HL-60 (cell line): Measurements from ENCODE around the gene CPNE4.

Source experiments
- DNase-seq, 2 experiments: peaks; one replicate each; pipeline ENCODE4 v3.0.0-alpha.2; 2010 to 2020; ENCODE audit warnings: low read depth in 1 of 2, low spot score in 1 of 2
- H3K27ac ChIP-seq: fragments of 250-450 bp; sonication (Bioruptor Pico); replicated peaks from 2 replicates; pipeline ENCODE4 v1.5.1; 2020; ENCODE audit warnings: mild to moderate bottlenecking, moderate library complexity
- H3K27me3 ChIP-seq: fragments of 250-450 bp; sonication (Bioruptor Pico); 2 replicates; pipeline ENCODE4 v1.5.1; 2021; ENCODE audit warnings: mild to moderate bottlenecking, moderate library complexity; ENCODE audit not compliant: insufficient read depth, poor library complexity, severe bottlenecking
- H3K4me3 ChIP-seq: replicated peaks from 2 replicates; pipeline ENCODE4 v1.5.1; 2011; ENCODE audit warnings: mild to moderate bottlenecking, control low read depth, low read length; ENCODE audit not compliant: insufficient read depth
- CTCF ChIP-seq: IDR thresholded peaks from one replicate; pipeline ENCODE4 v1.5.1; 2011; ENCODE audit warnings: low read length, control low read depth, inconsistent platforms; ENCODE audit not compliant: insufficient read depth
- GABPA ChIP-seq: IDR thresholded peaks from 2 replicates; pipeline ENCODE4 v1.6.1; 2012; ENCODE audit warnings: low read depth
- POLR2AphosphoS5 ChIP-seq: IDR thresholded peaks from 2 replicates; pipeline ENCODE4 v1.6.1; 2012; ENCODE audit warnings: low read depth
- REST ChIP-seq: IDR thresholded peaks from 2 replicates; pipeline ENCODE4 v1.6.1; 2012; ENCODE audit warnings: low read depth; ENCODE audit not compliant: insufficient replicate concordance
- SPI1 ChIP-seq: IDR thresholded peaks from 2 replicates; pipeline ENCODE4 v1.6.1; 2012; ENCODE audit warnings: low read depth, mild to moderate bottlenecking, borderline replicate concordance

CPNE4 gene

GRCh38 chr3:131989318-131989717, 45.5 kb downstream of the CPNE4 start:
- no peak for DNase-seq
- no peak overlapping the region for H3K4me3 ChIP-seq
- no peaks in the 10 kb centered on the region for H3K27me3 ChIP-seq
- no peak overlapping the region for H3K27ac ChIP-seq
- TF ChIP-seq SPI1, result no peak
- no peak for TF ChIP-seq POLR2AphosphoS5
- no peak for TF ChIP-seq REST
- no peak for TF ChIP-seq GABPA
- TF ChIP-seq CTCF, result no peak

GRCh38 chr3:131988209-131988608, 46.6 kb downstream of the CPNE4 start:
- no peak for DNase-seq
- no peak overlapping the region for H3K27ac ChIP-seq
- H3K27me3 ChIP-seq, result no peaks in the 10 kb centered on the region
- H3K4me3 ChIP-seq, result no peak overlapping the region
- no peak for TF ChIP-seq CTCF
- TF ChIP-seq POLR2AphosphoS5, result no peak
- no peak for TF ChIP-seq REST
- TF ChIP-seq SPI1, result no peak
- no peak for TF ChIP-seq GABPA

GRCh38 chr3:131983689-131984088, 51.1 kb downstream of the CPNE4 start:
- TF ChIP-seq POLR2AphosphoS5 (no peak), CTCF (no peak), REST (no peak), GABPA (no peak), SPI1 (no peak)
- no peak for DNase-seq
- Histone ChIP-seq H3K4me3 (no peak overlapping the region), H3K27me3 (no peaks in the 10 kb centered on the region), H3K27ac (no peak overlapping the region)
